Measurements from ENCODE around the gene KLHL35.

DNA sequence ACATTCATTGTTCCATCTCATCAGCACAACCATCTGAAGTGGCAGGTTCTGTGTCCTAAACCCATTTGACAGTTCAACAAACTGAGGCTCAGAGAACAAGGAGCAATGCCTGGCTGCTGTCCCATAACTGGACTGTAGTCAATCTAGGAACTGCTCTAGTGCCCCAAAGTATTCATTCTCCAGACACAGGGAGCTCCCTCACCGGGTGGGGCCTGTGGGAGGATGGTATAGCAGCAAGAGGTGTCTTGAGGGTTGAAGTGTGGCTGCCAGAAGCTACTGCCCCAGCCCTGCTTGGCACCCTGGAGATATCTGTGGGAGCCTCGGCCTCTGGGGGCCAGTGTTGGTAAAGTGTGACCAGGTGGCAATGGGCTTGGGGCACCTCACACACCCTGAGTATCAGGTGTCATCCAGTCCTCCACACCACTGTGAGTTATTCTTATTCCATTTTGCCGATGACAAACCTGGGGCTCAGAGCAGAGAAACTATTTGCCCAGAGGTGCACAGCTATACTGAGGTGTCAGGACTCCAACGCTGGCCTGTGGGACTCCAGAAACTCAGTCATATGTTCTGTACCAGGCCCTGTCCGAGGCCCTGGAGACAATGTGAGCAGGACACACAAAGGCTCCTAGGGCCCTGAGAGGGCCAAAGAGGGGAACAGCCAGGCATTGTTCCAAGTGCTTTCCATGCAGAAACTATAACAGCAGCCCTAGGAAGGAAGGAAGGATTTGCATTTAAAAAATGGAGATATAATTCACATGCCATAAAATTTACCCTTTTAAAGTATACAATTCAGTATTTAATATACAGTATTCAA is 46.0 kb upstream of the KLHL35 start:
- no peak for TF ChIP-seq SUZ12 (IDR thresholded peaks at IDR 0.05; ENCODE audit: extremely low read depth, insufficient read depth, insufficient read length)
- no peak for TF ChIP-seq YY1 (IDR thresholded peaks at IDR 0.05; ENCODE audit: insufficient read depth, insufficient read length)
- no peak for TF ChIP-seq ZNF274 (IDR thresholded peaks at IDR 0.05; ENCODE audit: low read depth, low read length)

All from NT2/D1 (cell line).